CD4-positive, alpha-beta T cell (primary cell): Measurements from ENCODE around the gene AP1M2. TPM values are rescaled to one million over a fixed set of nuclear protein-coding genes. Genes with fewer than 3 reads are reported as not detected.
"Not testable (repeated sequence)": the region's sequence is repeated elsewhere in the genome, so short reads cannot be mapped to it uniquely, and the experiment has no call there.

Experiments used
- ATAC-seq: fragments of 200-7000 bp; cut with Tn5 transposase; one replicate; pipeline ENCODE4 v1.10.0; 2022; ENCODE audit warnings: mild to moderate bottlenecking; ENCODE audit not compliant: poor library complexity
- CTCF ChIA-PET: fragments of 350-600 bp; sonication (Branson Sonifier 250); formaldehyde crosslinking; loops from one replicate; lab custom pipeline; 2021; ENCODE audit warnings: antibody characterized with exemption, inconsistent platforms; lab: Charles Lee
- POLR2A ChIA-PET: fragments of 350-600 bp; sonication (Branson Sonifier 250); formaldehyde crosslinking; loops from one replicate; lab custom pipeline; 2021; ENCODE audit warnings: antibody characterized with exemption, inconsistent platforms; lab: Charles Lee
- DNase-seq, 14 experiments: peaks; one replicate each; pipeline ENCODE4 v3.0.0-alpha.2; 2013 to 2020; ENCODE audit warnings: mixed read lengths in 2 of 14
- H3K27ac ChIP-seq, 2 donors: one replicate each; pipeline versions ENCODE4 v1.5.1 to v1.7.0; 2013; ENCODE audit warnings: low read length in 2 of 2, low read depth in 1 of 2, mild to moderate bottlenecking in 1 of 2
- H3K27me3 ChIP-seq, 2 experiments: 1 replicate in 1 of 2; 2 replicates in 1 of 2; pipeline versions ENCODE4 v1.6.1 to v1.7.0; 2013; ENCODE audit warnings: low read length in 2 of 2, control low read depth in 1 of 2, mild to moderate bottlenecking in 1 of 2, moderate library complexity in 1 of 2; ENCODE audit not compliant: insufficient read depth in 2 of 2, control insufficient read depth in 1 of 2
- H3K36me3 ChIP-seq: one replicate; pipeline ENCODE4 v1.6.1; 2013; ENCODE audit warnings: low read length, control low read depth; ENCODE audit not compliant: insufficient read depth
- H3K4me1 ChIP-seq: one replicate; pipeline ENCODE4 v1.6.1; 2013; ENCODE audit warnings: low read length, control low read depth; ENCODE audit not compliant: insufficient read depth
- H3K4me3 ChIP-seq: one replicate; pipeline ENCODE4 v1.5.1; 2013; ENCODE audit warnings: mild to moderate bottlenecking, low read length, moderate library complexity
- H3K9me3 ChIP-seq, 2 experiments: 1 replicate in 1 of 2; 2 replicates in 1 of 2; pipeline versions ENCODE4 v1.6.1 to v1.7.0; 2013; ENCODE audit warnings: low read length in 2 of 2, mild to moderate bottlenecking in 2 of 2, control low read depth in 1 of 2, moderate library complexity in 1 of 2; ENCODE audit not compliant: control insufficient read depth in 1 of 2, insufficient read depth in 1 of 2
- H3K27ac Mint-ChIP-seq: one replicate; pipeline ENCODE4 v1.8.0; 2020; ENCODE audit warnings: mixed read lengths
- H3K27me3 Mint-ChIP-seq: one replicate; pipeline ENCODE4 v1.8.0; 2021; ENCODE audit warnings: mixed read lengths
- H3K36me3 Mint-ChIP-seq: one replicate; pipeline ENCODE4 v1.8.0; 2021; ENCODE audit warnings: low read depth, mixed read lengths
- H3K4me1 Mint-ChIP-seq: one replicate; pipeline ENCODE4 v1.8.0; 2021; ENCODE audit warnings: low read depth, mixed read lengths
- H3K4me3 Mint-ChIP-seq: one replicate; pipeline ENCODE4 v1.8.0; 2020; ENCODE audit warnings: mild to moderate bottlenecking, mixed read lengths
- H3K9me3 Mint-ChIP-seq: one replicate; pipeline ENCODE4 v1.8.0; 2020; ENCODE audit warnings: mixed read lengths
- intact Hi-C, 2 experiments: fragments of 100-400 bp; cut with DNase I in 1 of 2; cut with micrococcal nuclease in 1 of 2; formaldehyde crosslinking; loops; one replicate each; pipeline versions ENCODE4 v1.15.1 to v1.9.0; 2023 to 2025; cut with DNase I, micrococcal nuclease
- total RNA-seq, 174 experiments: library from RNA in 2 of 174; stranded (reverse) in 2 of 174; gene quantifications; one replicate each; pipeline ENCODE4 v1.2.3 and lab custom pipeline; 2021 to 2026
- TF ChIP-seq, protein P1 (sequence below): fragments of 200-600 bp; IDR thresholded peaks from one replicate; pipeline ENCODE4 v1.8.0; 2022; ENCODE audit warnings: antibody characterized with exemption, mild to moderate bottlenecking

The AP1M2 gene
- total RNA-seq, 2 experiments from 2014 or later: 0.77 TPM; not detected in 1

DNA sequence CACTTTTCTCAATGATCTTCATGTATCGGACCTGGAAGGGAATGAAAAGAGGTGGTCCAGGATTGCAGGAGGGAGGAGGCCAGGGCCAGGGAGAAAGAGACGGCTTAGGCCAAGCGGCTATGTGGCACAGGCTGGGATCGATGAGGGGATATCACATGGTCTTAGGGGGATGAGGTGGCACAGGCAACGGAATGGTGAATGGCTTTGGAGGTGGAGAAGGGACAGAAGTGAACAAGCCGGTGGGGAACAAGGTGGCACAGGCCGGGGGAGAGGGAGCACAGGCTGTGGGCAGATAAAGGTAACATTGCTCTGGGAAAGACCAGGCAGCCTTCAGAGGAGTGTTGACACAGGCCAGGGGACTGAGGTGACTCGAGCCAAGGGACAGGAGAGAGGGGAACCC, 12.7 kb downstream of the AP1M2 start:
- DNase-seq: peak in 1 of 14 experiments; percentile 19
- no peak for ATAC-seq
- Mint-ChIP-seq H3K4me3 (no peak overlapping the region), H3K27ac (no peak overlapping the region), H3K27me3 (no peaks in the 10 kb centered on the region), H3K9me3 (no peaks in the 10 kb centered on the region), H3K4me1 (peaks cover 12% of the 10 kb centered on the region), H3K36me3 (no peaks in the 10 kb centered on the region)
- intact Hi-C loops: loop anchor here in 1 of 2 experiments (5.0 kb wide), 1 partner anchor 353 kb away; the partner anchor contains the start of genes TIMM29 and YIPF2
- H3K27me3 ChIP-seq: no peaks in the 10 kb centered on the region
- H3K4me3 ChIP-seq: no peak overlapping the region
- ChIA-PET POLR2A (no interaction called here), CTCF (no interaction called here)
- TF ChIP-seq, protein P1, sequence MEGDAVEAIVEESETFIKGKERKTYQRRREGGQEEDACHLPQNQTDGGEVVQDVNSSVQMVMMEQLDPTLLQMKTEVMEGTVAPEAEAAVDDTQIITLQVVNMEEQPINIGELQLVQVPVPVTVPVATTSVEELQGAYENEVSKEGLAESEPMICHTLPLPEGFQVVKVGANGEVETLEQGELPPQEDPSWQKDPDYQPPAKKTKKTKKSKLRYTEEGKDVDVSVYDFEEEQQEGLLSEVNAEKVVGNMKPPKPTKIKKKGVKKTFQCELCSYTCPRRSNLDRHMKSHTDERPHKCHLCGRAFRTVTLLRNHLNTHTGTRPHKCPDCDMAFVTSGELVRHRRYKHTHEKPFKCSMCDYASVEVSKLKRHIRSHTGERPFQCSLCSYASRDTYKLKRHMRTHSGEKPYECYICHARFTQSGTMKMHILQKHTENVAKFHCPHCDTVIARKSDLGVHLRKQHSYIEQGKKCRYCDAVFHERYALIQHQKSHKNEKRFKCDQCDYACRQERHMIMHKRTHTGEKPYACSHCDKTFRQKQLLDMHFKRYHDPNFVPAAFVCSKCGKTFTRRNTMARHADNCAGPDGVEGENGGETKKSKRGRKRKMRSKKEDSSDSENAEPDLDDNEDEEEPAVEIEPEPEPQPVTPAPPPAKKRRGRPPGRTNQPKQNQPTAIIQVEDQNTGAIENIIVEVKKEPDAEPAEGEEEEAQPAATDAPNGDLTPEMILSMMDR: no peak
- no peaks in the 10 kb centered on the region for H3K9me3 ChIP-seq
- H3K36me3 ChIP-seq: no peaks in the 10 kb centered on the region
- H3K27ac ChIP-seq: no peak overlapping the region
- H3K4me1 ChIP-seq: peaks cover 11% of the 10 kb centered on the region

DNA sequence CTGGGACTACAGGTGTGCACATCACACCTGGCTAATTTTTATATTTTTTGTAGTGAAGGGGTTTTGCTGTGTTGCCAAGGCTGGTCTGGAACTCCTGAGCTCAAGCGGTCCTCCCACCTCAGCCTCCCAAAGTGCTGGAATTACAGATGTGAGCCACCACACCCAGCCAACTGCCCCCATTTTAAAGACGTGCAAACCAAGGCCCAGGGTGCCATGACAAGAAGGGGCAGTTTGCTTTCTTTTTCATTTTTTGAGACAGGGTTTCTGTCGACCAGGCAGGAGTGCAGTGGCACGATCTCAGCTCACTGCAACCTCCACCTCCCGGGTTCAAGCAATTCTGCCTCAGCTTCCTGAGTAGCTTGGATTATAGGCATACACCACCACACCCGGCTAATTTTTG, 13.3 kb downstream of the AP1M2 start:
- H3K27me3 Mint-ChIP-seq, H3K9me3 ChIP-seq, H3K4me3 Mint-ChIP-seq, H3K36me3 Mint-ChIP-seq, H3K9me3 Mint-ChIP-seq, POLR2A ChIA-PET, H3K4me3 ChIP-seq, DNase-seq, H3K27ac ChIP-seq, H3K27me3 ChIP-seq, H3K27ac Mint-ChIP-seq, H3K36me3 ChIP-seq, ATAC-seq: not testable (repeated sequence)
- peaks cover 16% of the 10 kb centered on the region for H3K4me1 ChIP-seq
- CTCF ChIA-PET: interaction anchor here (1.1 to 2.3 kb wide), 2 partner anchors 66 to 90 kb away, joined by 3 to 8 read pairs; no protein-coding TSS in a partner anchor
- intact Hi-C loops: loop anchor here (2.0 to 5.0 kb wide), 2 partner anchors 69 to 354 kb away; partner anchors contain the start of genes TIMM29 (in 1 of the 2) and YIPF2 (in 1 of the 2)
- H3K4me1 Mint-ChIP-seq: peaks cover 19% of the 10 kb centered on the region

DNA sequence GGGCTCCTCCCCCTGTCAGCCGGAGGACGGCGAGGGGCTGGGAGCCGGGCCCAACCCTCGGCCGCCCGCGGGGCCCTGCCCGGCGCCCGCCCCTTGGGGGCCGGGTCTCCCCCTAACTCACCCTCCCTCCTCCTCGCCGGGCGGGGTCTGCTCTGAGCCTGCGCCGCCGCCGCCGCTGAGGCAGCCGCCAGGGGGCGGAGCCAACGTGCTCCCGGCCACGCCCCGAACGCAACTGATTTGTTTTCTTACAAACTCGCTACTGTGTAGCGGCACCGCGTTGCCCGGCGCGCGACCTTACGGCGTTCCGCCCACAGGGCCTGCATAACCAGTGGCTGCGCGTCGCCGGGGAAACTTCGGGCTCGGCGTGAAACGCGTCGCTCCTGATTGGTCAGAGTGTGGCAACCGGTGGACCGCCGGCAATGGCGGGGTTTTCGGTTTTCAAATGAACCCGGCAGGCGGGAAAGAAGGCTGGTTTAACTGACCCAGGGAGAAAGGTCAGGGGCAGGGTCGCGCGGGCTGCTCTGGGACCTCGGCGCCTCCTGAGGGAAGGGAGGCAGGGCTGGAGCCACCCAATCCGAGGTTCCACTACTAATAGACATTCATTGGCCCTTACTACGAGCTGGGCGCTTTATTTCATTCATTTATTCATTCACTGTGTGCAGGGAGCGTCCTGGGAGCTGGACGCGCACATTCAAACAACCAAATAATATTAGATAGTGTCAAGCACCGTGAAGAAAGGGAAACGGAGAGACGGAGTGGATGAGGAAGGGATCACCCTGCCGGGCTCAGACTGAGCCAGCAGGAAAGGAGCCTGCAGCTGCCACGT, 18.1 kb downstream of the AP1M2 start, which contains the start of gene CDKN2D:
Gene CDKN2D (minus strand): TSS at position 154 of the 826 bp plus-strand sequence. CDS start 326 bp downstream, outside the sequence.
- Histone ChIP-seq H3K36me3 (peaks cover 9% of the 10 kb centered on the region), H3K27ac (peak within 1 kb of the TSS; percentile 76 to 94), H3K4me3 (peak within 1 kb of the TSS; percentile 87), H3K27me3 (no peaks in the 10 kb centered on the region), H3K4me1 (peaks cover 54% of the 10 kb centered on the region), H3K9me3 (no peaks in the 10 kb centered on the region)
- no peaks in the 10 kb centered on the region for H3K9me3 Mint-ChIP-seq
- intact Hi-C loops: loop anchor here (2.0 to 5.0 kb wide), 4 partner anchors 83 to 302 kb away; partner anchors contain the start of genes CDC37 (in 2 of the 2), CARM1 (in 1 of the 2) and ILF3 (in 1 of the 2)
- peaks cover 53% of the 10 kb centered on the region for H3K4me1 Mint-ChIP-seq
- peaks cover 40% of the 10 kb centered on the region for H3K36me3 Mint-ChIP-seq
- ChIA-PET POLR2A (interaction anchor here (0.9 to 5.6 kb wide), 11 partner anchors 16 to 148 kb away, joined by 3 to 81 read pairs (median 6); partner anchors contain the start of genes ATG4D, DNM2, KEAP1 and QTRT1), CTCF (interaction anchor here (1.2 to 4.7 kb wide), 3 partner anchors 16 to 130 kb away, joined by 3 to 24 read pairs (median 3); partner anchors contain the start of gene ATG4D)
- DNase-seq: peak; percentile 99 to 100 (median 100)
- H3K27ac Mint-ChIP-seq: peak within 1 kb of the TSS; percentile 95
- no peaks in the 10 kb centered on the region for H3K27me3 Mint-ChIP-seq
- peak; percentile 72 for ATAC-seq
- H3K4me3 Mint-ChIP-seq: peak within 1 kb of the TSS; percentile 93
- TF ChIP-seq, protein P1: no peak
